ENCODE results near the gene ITPR1.

ITPR1 gene

GRCh38 chr3:4474683-4475490, 18.3 kb upstream of the ITPR1 start:
- no peak for TF ChIP-seq BACH2 (CRISPR knock-in tag; IDR thresholded peaks at IDR 0.05; ENCODE audit: borderline replicate concordance)
- no peak for TF ChIP-seq OSR1 (CRISPR knock-in tag; IDR thresholded peaks at IDR 0.05)
- no peak for TF ChIP-seq CSDC2 (CRISPR knock-in tag; IDR thresholded peaks at IDR 0.05)
- TF ChIP-seq, protein P1, sequence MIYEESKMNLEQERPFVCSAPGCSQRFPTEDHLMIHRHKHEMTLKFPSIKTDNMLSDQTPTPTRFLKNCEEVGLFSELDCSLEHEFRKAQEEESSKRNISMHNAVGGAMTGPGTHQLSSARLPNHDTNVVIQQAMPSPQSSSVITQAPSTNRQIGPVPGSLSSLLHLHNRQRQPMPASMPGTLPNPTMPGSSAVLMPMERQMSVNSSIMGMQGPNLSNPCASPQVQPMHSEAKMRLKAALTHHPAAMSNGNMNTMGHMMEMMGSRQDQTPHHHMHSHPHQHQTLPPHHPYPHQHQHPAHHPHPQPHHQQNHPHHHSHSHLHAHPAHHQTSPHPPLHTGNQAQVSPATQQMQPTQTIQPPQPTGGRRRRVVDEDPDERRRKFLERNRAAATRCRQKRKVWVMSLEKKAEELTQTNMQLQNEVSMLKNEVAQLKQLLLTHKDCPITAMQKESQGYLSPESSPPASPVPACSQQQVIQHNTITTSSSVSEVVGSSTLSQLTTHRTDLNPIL (CRISPR knock-in tag; IDR thresholded peaks at IDR 0.05; ENCODE audit: low read depth) = no peak
- no peak for TF ChIP-seq ARNTL (CRISPR knock-in tag; IDR thresholded peaks at IDR 0.05; ENCODE audit: borderline replicate concordance, low read depth)
- TF ChIP-seq TCF4 (CRISPR knock-in tag; IDR thresholded peaks at IDR 0.05; ENCODE audit: borderline replicate concordance) = no peak
- TF ChIP-seq PPARA (CRISPR knock-in tag; IDR thresholded peaks at IDR 0.05; ENCODE audit: borderline replicate concordance) = no peak
- TF ChIP-seq ZFP3 (CRISPR knock-in tag; IDR thresholded peaks at IDR 0.05) = no peak
- TF ChIP-seq ZNF70 (CRISPR knock-in tag; IDR thresholded peaks at IDR 0.05) = no peak
- TF ChIP-seq PATZ1 (CRISPR knock-in tag; IDR thresholded peaks at IDR 0.05; ENCODE audit: borderline replicate concordance) = no peak
- no peak for TF ChIP-seq TOX (CRISPR knock-in tag; IDR thresholded peaks at IDR 0.05; ENCODE audit: borderline replicate concordance)
- TF ChIP-seq, protein P2, sequence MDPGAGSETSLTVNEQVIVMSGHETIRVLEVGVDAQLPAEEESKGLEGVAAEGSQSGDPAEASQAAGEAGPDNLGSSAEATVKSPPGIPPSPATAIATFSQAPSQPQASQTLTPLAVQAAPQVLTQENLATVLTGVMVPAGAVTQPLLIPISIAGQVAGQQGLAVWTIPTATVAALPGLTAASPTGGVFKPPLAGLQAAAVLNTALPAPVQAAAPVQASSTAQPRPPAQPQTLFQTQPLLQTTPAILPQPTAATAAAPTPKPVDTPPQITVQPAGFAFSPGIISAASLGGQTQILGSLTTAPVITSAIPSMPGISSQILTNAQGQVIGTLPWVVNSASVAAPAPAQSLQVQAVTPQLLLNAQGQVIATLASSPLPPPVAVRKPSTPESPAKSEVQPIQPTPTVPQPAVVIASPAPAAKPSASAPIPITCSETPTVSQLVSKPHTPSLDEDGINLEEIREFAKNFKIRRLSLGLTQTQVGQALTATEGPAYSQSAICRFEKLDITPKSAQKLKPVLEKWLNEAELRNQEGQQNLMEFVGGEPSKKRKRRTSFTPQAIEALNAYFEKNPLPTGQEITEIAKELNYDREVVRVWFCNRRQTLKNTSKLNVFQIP (CRISPR knock-in tag; IDR thresholded peaks at IDR 0.05; ENCODE audit: borderline replicate concordance, low read depth) = no peak
- TF ChIP-seq ZNF8 (CRISPR knock-in tag; IDR thresholded peaks at IDR 0.05) = no peak
- no peak for TF ChIP-seq ISL1 (CRISPR knock-in tag; IDR thresholded peaks at IDR 0.05)
- no peak for TF ChIP-seq ZC3H10 (CRISPR knock-in tag; IDR thresholded peaks at IDR 0.05)
- TF ChIP-seq RARB (CRISPR knock-in tag; IDR thresholded peaks at IDR 0.05) = no peak
- no peak for TF ChIP-seq ZFP30 (CRISPR knock-in tag; IDR thresholded peaks at IDR 0.05)
- no peak for TF ChIP-seq GLIS3 (CRISPR knock-in tag; IDR thresholded peaks at IDR 0.05)
- peak; percentile 63 for ATAC-seq

- no peak for ATAC-seq
Observed at GRCh38 chr3:4475804-4476203, 17.3 kb upstream of the ITPR1 start.

More at GRCh38 chr3:4475804-4476203, 17.3 kb upstream of the ITPR1 start:
- TF ChIP-seq, protein P2 (CRISPR knock-in tag; IDR thresholded peaks at IDR 0.05; ENCODE audit: borderline replicate concordance, low read depth) = no peak
- TF ChIP-seq ISL1 (CRISPR knock-in tag; IDR thresholded peaks at IDR 0.05) = no peak
- no peak for TF ChIP-seq PATZ1 (CRISPR knock-in tag; IDR thresholded peaks at IDR 0.05; ENCODE audit: borderline replicate concordance)
- no peak for TF ChIP-seq ZNF70 (CRISPR knock-in tag; IDR thresholded peaks at IDR 0.05)
- no peak for TF ChIP-seq ARNTL (CRISPR knock-in tag; IDR thresholded peaks at IDR 0.05; ENCODE audit: borderline replicate concordance, low read depth)
- no peak for TF ChIP-seq SNAI2 (CRISPR knock-in tag; IDR thresholded peaks at IDR 0.05)
- TF ChIP-seq ESRRG (CRISPR knock-in tag; IDR thresholded peaks at IDR 0.05) = no peak
- no peak for TF ChIP-seq PPARA (CRISPR knock-in tag; IDR thresholded peaks at IDR 0.05; ENCODE audit: borderline replicate concordance)
- TF ChIP-seq CSRNP3 (CRISPR knock-in tag; IDR thresholded peaks at IDR 0.05) = no peak
- TF ChIP-seq OSR1 (CRISPR knock-in tag; IDR thresholded peaks at IDR 0.05) = no peak
- no peak for TF ChIP-seq CSDC2 (CRISPR knock-in tag; IDR thresholded peaks at IDR 0.05)

Data from SK-N-SH treated with all-trans-retinoic acid at 6 μM for 48 hours (cell line).